Keratinocyte (primary cell): ENCODE data around the gene SLC19A1. TPM values are rescaled to one million over a fixed set of nuclear protein-coding genes. Genes with fewer than 3 reads are reported as not detected.

Experiments used
- DNase-seq: peaks from one replicate; pipeline ENCODE4 v3.0.0-alpha.2; 2011; ENCODE audit warnings: low read depth, missing footprints, low spot score
- FAIRE-seq: peaks from 2 replicates; lab custom pipeline; 2011; peaks lifted over from hg19 to GRCh38; lab: Jason Lieb, UNC
- H2AFZ ChIP-seq: 2 replicates; pipeline ENCODE4 v1.6.0; 2012; ENCODE audit warnings: low read length, control low read depth, inconsistent platforms; ENCODE audit not compliant: control insufficient read depth
- H3K27ac ChIP-seq: 2 replicates; pipeline ENCODE4 v1.5.1; 2011; ENCODE audit warnings: low read length; ENCODE audit not compliant: control insufficient read depth, insufficient read depth
- H3K27me3 ChIP-seq: 3 replicates; pipeline ENCODE4 v1.6.0; 2011; ENCODE audit warnings: low read length; ENCODE audit not compliant: control insufficient read depth, insufficient read depth; ENCODE audit errors: extremely low read depth
- H3K36me3 ChIP-seq, 2 experiments: 2 replicates in 1 of 2; 3 replicates in 1 of 2; pipeline ENCODE4 v1.5.1; 2011; ENCODE audit warnings: low read length in 2 of 2, mild to moderate bottlenecking in 1 of 2; ENCODE audit not compliant: control insufficient read depth in 2 of 2, insufficient read depth in 2 of 2; ENCODE audit errors: extremely low read depth in 1 of 2
- H3K4me1 ChIP-seq: 3 replicates; pipeline ENCODE4 v1.5.1; 2011; ENCODE audit warnings: low read length; ENCODE audit not compliant: control insufficient read depth, insufficient read depth; ENCODE audit errors: extremely low read depth
- H3K4me2 ChIP-seq: 3 replicates; pipeline ENCODE4 v1.6.0; 2011; ENCODE audit warnings: low read depth, low read length; ENCODE audit not compliant: control insufficient read depth, insufficient read depth; ENCODE audit errors: extremely low read depth
- H3K4me3 ChIP-seq, 3 experiments: fragments of 200-600 bp in 1 of 3; sonication (generic) in 1 of 3; 2 replicates in 2 of 3; 3 replicates in 1 of 3; pipeline ENCODE4 v1.5.1; 2011 to 2016; ENCODE audit warnings: low read length in 3 of 3, mild to moderate bottlenecking in 3 of 3, control low read depth in 2 of 3, inconsistent platforms in 1 of 3, low read depth in 1 of 3, mixed read lengths in 1 of 3, mixed run types in 1 of 3, moderate library complexity in 1 of 3; ENCODE audit not compliant: control insufficient read depth in 2 of 3, insufficient read depth in 2 of 3; ENCODE audit errors: extremely low read depth in 1 of 3
- H3K79me2 ChIP-seq: 2 replicates; pipeline ENCODE4 v1.6.0; 2012; ENCODE audit warnings: low read length; ENCODE audit not compliant: control insufficient read depth, insufficient read depth
- H3K9ac ChIP-seq: 3 replicates; pipeline ENCODE4 v1.6.0; 2011; ENCODE audit warnings: low read length; ENCODE audit not compliant: control insufficient read depth, insufficient read depth; ENCODE audit errors: extremely low read depth
- H3K9me1 ChIP-seq: 3 replicates; pipeline ENCODE4 v1.6.0; 2011; ENCODE audit warnings: low read length; ENCODE audit not compliant: control insufficient read depth, insufficient read depth; ENCODE audit errors: extremely low read depth
- H3K9me3 ChIP-seq: 2 replicates; pipeline ENCODE4 v1.5.1; 2012; ENCODE audit warnings: low read depth, low read length; ENCODE audit not compliant: control insufficient read depth
- H4K20me1 ChIP-seq: 3 replicates; pipeline ENCODE4 v1.6.0; 2011; ENCODE audit warnings: low read length; ENCODE audit not compliant: control insufficient read depth, insufficient read depth; ENCODE audit errors: extremely low read depth
- CTCF ChIP-seq, 3 experiments: IDR thresholded peaks in 1 of 3; conservative IDR thresholded peaks in 1 of 3; optimal IDR thresholded peaks in 1 of 3; 2 replicates in 2 of 3; 3 replicates in 1 of 3; pipeline versions ENCODE3 to v1.5.1; 2011; ENCODE audit warnings: low read length in 3 of 3, mild to moderate bottlenecking in 3 of 3, moderate library complexity in 2 of 3, control low read depth in 1 of 3, inconsistent platforms in 1 of 3; ENCODE audit not compliant: insufficient read depth in 2 of 3; ENCODE audit errors: extremely low read depth in 1 of 3
- EZH2 ChIP-seq: IDR thresholded peaks from one replicate; pipeline ENCODE4 v1.6.1; 2012; ENCODE audit warnings: inconsistent platforms, mild to moderate bottlenecking, low read length, moderate library complexity
- dilution Hi-C: fragments of 300-500 bp; cut with MboI; formaldehyde crosslinking; loops from one replicate; pipeline ENCODE4 v1.7.0; 2020; ENCODE audit warnings: low sequenced_read_pairs; ENCODE audit not compliant: extremely low pct_ligation_motif_present
- polyA plus RNA-seq, 5 experiments: library from polyadenylated mRNA; depleted of rRNA in 3 of 5; stranded (reverse) in 3 of 5; stranded (forward) in 1 of 5; unstranded in 1 of 5; fragments of >200 nt; gene quantifications; 1 replicate in 1 of 5; 2 replicates in 3 of 5; 3 replicates in 1 of 5; pipeline versions ENCODE4 v1.2.1 to v1.2.3, GENCODE V29; 2011 to 2012; ENCODE audit warnings: missing spikeins in 2 of 5, low read depth in 1 of 5, low replicate concordance in 1 of 5

SLC19A1 gene
- polyA plus RNA-seq, 1 donor (not counting 4 experiments of a cell fraction or from before 2014, with no cell fraction given), result 3.8 TPM

DNA sequence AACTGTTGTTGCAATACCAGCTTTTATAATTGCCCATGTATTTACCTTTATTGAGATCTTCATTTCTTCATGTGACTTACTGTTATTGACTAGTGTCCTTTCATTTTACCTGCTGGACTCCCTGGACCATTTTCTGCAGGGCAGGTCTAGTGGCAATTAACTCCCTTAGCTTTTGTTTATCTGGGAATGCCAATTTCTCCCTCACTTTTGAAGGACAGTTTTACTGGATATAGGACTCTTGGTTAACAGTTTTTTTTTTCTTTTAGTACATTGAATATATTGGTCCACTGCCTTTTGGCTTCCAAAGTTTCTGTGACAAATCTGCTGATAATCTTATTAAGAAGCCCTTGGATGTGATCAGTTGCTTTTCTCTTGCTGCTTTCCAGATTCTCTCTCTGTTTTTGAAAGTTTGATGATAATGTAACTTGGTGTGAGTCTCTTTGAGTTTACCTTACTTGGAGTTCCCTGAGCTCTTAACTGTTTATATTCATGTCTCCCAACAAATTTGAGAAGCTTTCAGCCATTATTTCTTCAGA, 80.4 kb downstream of the SLC19A1 start:
- Histone ChIP-seq H3K27me3 (no peaks in the 10 kb centered on the region), H3K4me2 (no peak overlapping the region), H3K27ac (no peak overlapping the region), H3K9me3 (no peaks in the 10 kb centered on the region), H3K79me2 (no peaks in the 10 kb centered on the region), H3K4me1 (peaks cover 2% of the 10 kb centered on the region), H4K20me1 (no peaks in the 10 kb centered on the region), H3K4me3 (no peak overlapping the region), H3K9me1 (no peaks in the 10 kb centered on the region), H3K36me3 (peaks cover 0 to 3% of the 10 kb centered on the region in 2 experiments), H3K9ac (no peak overlapping the region), H2AFZ (no peak overlapping the region)
- FAIRE-seq (no peak), DNase-seq (no peak)
- TF ChIP-seq CTCF (optimal IDR thresholded peaks at IDR 0.05 in 1 of 3, IDR thresholded peaks at IDR 0.05 in 1 of 3, conservative IDR thresholded peaks at IDR 0.05 in 1 of 3; ENCODE audit: extremely low read depth in 1 of 3, insufficient read depth in 2 of 3, low read length in 3 of 3), result no peak
- TF ChIP-seq EZH2, result no peak
- dilution Hi-C loops, result no loop called here

DNA sequence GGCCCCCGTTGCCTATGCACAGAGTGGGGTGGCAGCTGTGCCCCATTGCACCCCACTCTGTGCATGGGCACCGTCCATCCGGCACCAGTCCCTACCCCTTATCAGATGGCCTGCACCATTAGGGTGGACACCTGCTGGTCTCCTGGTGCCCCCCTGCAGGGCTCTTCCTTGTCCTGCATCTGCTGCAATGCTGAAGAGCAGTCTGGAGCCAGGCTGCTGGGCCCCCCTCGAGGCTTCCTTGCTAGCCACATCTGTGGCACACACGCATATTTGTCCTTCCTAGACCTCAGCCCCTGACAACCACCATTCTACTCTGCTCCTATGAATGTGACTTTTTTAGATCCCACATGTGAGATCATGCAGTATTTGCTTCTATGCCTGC, 80.9 kb downstream of the SLC19A1 start:
- no peak for DNase-seq
- dilution Hi-C loops, result no loop called here
- no peak overlapping the region for H3K9ac ChIP-seq
- H3K4me2 ChIP-seq, result no peak overlapping the region
- no peaks in the 10 kb centered on the region for H4K20me1 ChIP-seq
- H2AFZ ChIP-seq, result no peak overlapping the region
- no peaks in the 10 kb centered on the region for H3K79me2 ChIP-seq
- TF ChIP-seq CTCF (optimal IDR thresholded peaks at IDR 0.05 in 1 of 3, IDR thresholded peaks at IDR 0.05 in 1 of 3, conservative IDR thresholded peaks at IDR 0.05 in 1 of 3; ENCODE audit: extremely low read depth in 1 of 3, insufficient read depth in 2 of 3, low read length in 3 of 3) (no peak), EZH2 (no peak)
- peaks cover 0 to 3% of the 10 kb centered on the region in 2 experiments for H3K36me3 ChIP-seq
- H3K27me3 ChIP-seq, result no peaks in the 10 kb centered on the region
- H3K27ac ChIP-seq, result no peak overlapping the region
- H3K9me1 ChIP-seq, result no peaks in the 10 kb centered on the region
- no peaks in the 10 kb centered on the region for H3K4me1 ChIP-seq
- no peak overlapping the region for H3K4me3 ChIP-seq
- no peaks in the 10 kb centered on the region for H3K9me3 ChIP-seq
- FAIRE-seq, result no peak
